KMS-11 (cell line): ENCODE results near the gene ATP1A3.
A peak's percentile ranks its signal among the peaks of the same experiment; 100 is the strongest.

ENCODE experiments used
- H2AFZ ChIP-seq: fragments of 200-600 bp; sonication (generic); 2 replicates; pipeline ENCODE4 v1.6.1; 2016; ENCODE audit warnings: antibody characterized with exemption, mixed run types, low read depth
- H3K27ac ChIP-seq: fragments of 200-600 bp; sonication (generic); 2 replicates; pipeline ENCODE4 v1.6.1; 2016; ENCODE audit warnings: mild to moderate bottlenecking, mixed run types
- H3K27me3 ChIP-seq: fragments of 200-600 bp; sonication (generic); 2 replicates; pipeline ENCODE4 v1.6.1; 2017; ENCODE audit warnings: mild to moderate bottlenecking, low read depth, mixed run types, moderate library complexity; ENCODE audit not compliant: insufficient read depth
- H3K36me3 ChIP-seq: fragments of 200-600 bp; sonication (generic); 2 replicates; pipeline ENCODE4 v1.6.1; 2017; ENCODE audit warnings: mild to moderate bottlenecking, mixed run types; ENCODE audit not compliant: insufficient read depth
- H3K4me1 ChIP-seq: fragments of 200-600 bp; sonication (generic); 2 replicates; pipeline ENCODE4 v1.6.1; 2016; ENCODE audit warnings: mild to moderate bottlenecking, low read depth, mixed run types; ENCODE audit not compliant: poor library complexity, severe bottlenecking
- H3K4me2 ChIP-seq: fragments of 200-600 bp; sonication (generic); 2 replicates; pipeline ENCODE4 v1.7.0; 2016; ENCODE audit warnings: mild to moderate bottlenecking, mixed run types
- H3K4me3 ChIP-seq: fragments of 200-600 bp; sonication (generic); IDR thresholded peaks from 2 replicates; pipeline ENCODE4 v1.6.1; 2017; ENCODE audit warnings: low read depth, low read length, mixed read lengths; ENCODE audit not compliant: insufficient read depth
- H3K79me2 ChIP-seq: fragments of 200-600 bp; sonication (generic); 2 replicates; pipeline ENCODE4 v1.6.1; 2016; ENCODE audit warnings: low read depth, mixed run types; ENCODE audit not compliant: insufficient read depth
- H3K9ac ChIP-seq: fragments of 200-600 bp; sonication (generic); 2 replicates; pipeline ENCODE4 v1.6.1; 2016; ENCODE audit warnings: mild to moderate bottlenecking, mixed run types
- H4K20me1 ChIP-seq: fragments of 200-600 bp; sonication (generic); 2 replicates; pipeline ENCODE4 v1.6.1; 2016; ENCODE audit warnings: mild to moderate bottlenecking, mixed run types; ENCODE audit not compliant: insufficient read depth
- CTCF ChIP-seq: fragments of 200-600 bp; sonication (generic); conservative IDR thresholded peaks from 2 replicates; pipeline ENCODE4 v1.6.1; 2017; ENCODE audit warnings: low read depth, mild to moderate bottlenecking, antibody characterized with exemption, low read length, moderate library complexity, mixed read lengths

The ATP1A3 gene

GRCh38 chr19:41960973-41961372, 33.1 kb downstream of the ATP1A3 start:
- Histone ChIP-seq H3K4me1 (peaks cover 15% of the 10 kb centered on the region), H3K4me3 (no peak overlapping the region), H3K36me3 (no peaks in the 10 kb centered on the region), H3K27ac (no peak overlapping the region), H3K79me2 (no peaks in the 10 kb centered on the region), H2AFZ (no peak overlapping the region), H3K27me3 (peaks cover 18% of the 10 kb centered on the region; the same call in 1 of the 2 replicates), H3K9ac (no peak overlapping the region), H3K4me2 (no peak overlapping the region), H4K20me1 (no peaks in the 10 kb centered on the region)
- TF ChIP-seq CTCF = no peak

- H2AFZ ChIP-seq = peak within 1 kb of the TSS; percentile 84
Observed at GRCh38 chr19:41959056-41960053, 34.7 kb downstream of the ATP1A3 start, which contains the start of gene RABAC1. RABAC1 (minus strand) TSS chr19:41959321; CDS start chr19:41959292, 29 bp downstream.

GRCh38 chr19:41958367-41959055, 35.5 kb downstream of the ATP1A3 start:
- Histone ChIP-seq H3K4me1 (peaks cover 15% of the 10 kb centered on the region), H2AFZ (peak overlapping the region; percentile 84), H3K36me3 (no peaks in the 10 kb centered on the region), H3K27me3 (no peaks in the 10 kb centered on the region), H3K27ac (peak overlapping the region; percentile 26), H3K9ac (peak overlapping the region; percentile 50; the same call in 1 of the 2 replicates), H4K20me1 (no peaks in the 10 kb centered on the region), H3K4me3 (no peak overlapping the region), H3K4me2 (peak overlapping the region; percentile 77), H3K79me2 (no peaks in the 10 kb centered on the region)
- TF ChIP-seq CTCF = no peak

More at GRCh38 chr19:41959056-41960053, 34.7 kb downstream of the ATP1A3 start, which contains the start of gene RABAC1:
- no peaks in the 10 kb centered on the region for H3K79me2 ChIP-seq
- peaks cover 15% of the 10 kb centered on the region for H3K4me1 ChIP-seq
- peak within 1 kb of the TSS; percentile 50; the same call in 1 of the 2 replicates for H3K9ac ChIP-seq
- H3K4me2 ChIP-seq = peak within 1 kb of the TSS; percentile 77
- no peak within 1 kb of the TSS for H3K4me3 ChIP-seq
- no peaks in the 10 kb centered on the region for H4K20me1 ChIP-seq
- peak within 1 kb of the TSS; percentile 26 for H3K27ac ChIP-seq
- TF ChIP-seq CTCF = peak; percentile 57
- H3K36me3 ChIP-seq = no peaks in the 10 kb centered on the region
- H3K27me3 ChIP-seq = peaks cover 2% of the 10 kb centered on the region; the same call in 1 of the 2 replicates

GRCh38 chr19:41957838-41958366, 36.1 kb downstream of the ATP1A3 start:
- peaks cover 15% of the 10 kb centered on the region for H3K4me1 ChIP-seq

More at GRCh38 chr19:41957838-41958366, 36.1 kb downstream of the ATP1A3 start:
- H3K36me3 ChIP-seq = no peaks in the 10 kb centered on the region
- H3K4me3 ChIP-seq = no peak overlapping the region
- H4K20me1 ChIP-seq = no peaks in the 10 kb centered on the region
- peak overlapping the region; percentile 77 for H3K4me2 ChIP-seq
- H3K79me2 ChIP-seq = no peaks in the 10 kb centered on the region
- no peaks in the 10 kb centered on the region for H3K27me3 ChIP-seq
- TF ChIP-seq CTCF = peak; percentile 98; the same call in 1 of the 2 replicates
- H3K9ac ChIP-seq = no peak overlapping the region
- H3K27ac ChIP-seq = no peak overlapping the region
- H2AFZ ChIP-seq = peak overlapping the region; percentile 84
